A549 (cell line): ENCODE results near the gene ALDH3B1.

Experiments used
- BCL3 ChIP-seq: fragments of >200 bp; sonication (Bioruptor Twin); formaldehyde crosslinking; IDR thresholded peaks from 3 replicates; pipeline ENCODE4 v1.6.1; 2016
- CTCF ChIP-seq: fragments of >200 bp; sonication (Bioruptor Twin); formaldehyde crosslinking; IDR thresholded peaks from 3 replicates; pipeline ENCODE4 v1.5.1; 2016
- ELK1 ChIP-seq: fragments of 150-350 bp; IDR thresholded peaks from 2 replicates; pipeline ENCODE4 v1.6.1; 2014; ENCODE audit warnings: low read depth, mild to moderate bottlenecking, low read length
- EP300 ChIP-seq, 2 experiments: fragments of >200 bp; sonication (Bioruptor Twin); formaldehyde crosslinking; IDR thresholded peaks; 2 replicates in 1 of 2; 3 replicates in 1 of 2; pipeline ENCODE4 v1.6.1; 2016 to 2017
- NPAS2 ChIP-seq: fragments of 250-450 bp; sonication (Bioruptor Pico); IDR thresholded peaks from 2 replicates; pipeline ENCODE4 v1.8.0; 2022; ENCODE audit warnings: mild to moderate bottlenecking, moderate library complexity, borderline replicate concordance
- POLR2A ChIP-seq: IDR thresholded peaks from 2 replicates; pipeline ENCODE4 v1.6.1; 2012; ENCODE audit warnings: mild to moderate bottlenecking, low read length
- RAD21 ChIP-seq, 2 experiments: fragments of >200 bp in 1 of 2; sonication (Bioruptor Twin) in 1 of 2; formaldehyde crosslinking in 1 of 2; IDR thresholded peaks in 1 of 2; conservative IDR thresholded peaks in 1 of 2; 2 replicates in 1 of 2; 3 replicates in 1 of 2; pipeline ENCODE4 v1.6.1; 2012 to 2018; ENCODE audit warnings: inconsistent platforms in 1 of 2
- RFX5 ChIP-seq: fragments of 450-650 bp; IDR thresholded peaks from 2 replicates; pipeline ENCODE4 v1.7.1; 2014; ENCODE audit warnings: antibody characterized with exemption, mild to moderate bottlenecking, moderate library complexity

GRCh38 chr11:67996051-67996450, 14.1 kb upstream of the ALDH3B1 start:
- TF ChIP-seq NPAS2 (CRISPR knock-in tag) (no peak), BCL3 (no peak), CTCF (no peak), RAD21 (conservative IDR thresholded peaks at IDR 0.05 in 1 of 2, IDR thresholded peaks at IDR 0.05 in 1 of 2) (no peak), POLR2A (no peak), RFX5 (no peak), EP300 (IDR thresholded peaks at IDR 0.05) (no peak), ELK1 (no peak)
